Astrocyte of the hippocampus (primary cell): ENCODE data around the gene PTPRCAP.
"Not testable (repeated sequence)": the region's sequence is repeated elsewhere in the genome, so short reads cannot be mapped to it uniquely, and the experiment has no call there.

ENCODE experiments used
- DNase-seq: peaks from one replicate; pipeline ENCODE4 v3.0.0; 2011; ENCODE audit warnings: low read depth, low spot score

PTPRCAP gene

GRCh38 chr11:67437082-67437808 lies at the start of gene PTPRCAP:
Gene PTPRCAP, minus strand, starts transcription at chr11:67437682. Its CDS starts 63 bp downstream, at chr11:67437619.
- no peak for DNase-seq

- no peak for DNase-seq
Observed at GRCh38 chr11:67486481-67487195, 49.2 kb upstream of the PTPRCAP start.

GRCh38 chr11:67485873-67486361 lies 48.4 kb upstream of the PTPRCAP start:
- DNase-seq: not testable (repeated sequence)

- DNase-seq: no peak
Observed at GRCh38 chr11:67484847-67485311, 47.4 kb upstream of the PTPRCAP start.

GRCh38 chr11:67483831-67484665 lies 46.6 kb upstream of the PTPRCAP start:
- no peak for DNase-seq

GRCh38 chr11:67482827-67483798 lies 45.6 kb upstream of the PTPRCAP start, which contains the start of gene AIP:
Gene AIP, plus strand, starts transcription at chr11:67483026. Its CDS starts 133 bp downstream, at chr11:67483159.
- DNase-seq: peak; percentile 99

- no peak for DNase-seq
Observed at GRCh38 chr11:67482275-67482826, 44.9 kb upstream of the PTPRCAP start.

- DNase-seq: not testable (repeated sequence)
Observed at GRCh38 chr11:67477344-67478050, 40.0 kb upstream of the PTPRCAP start.

GRCh38 chr11:67476692-67477091 lies 39.2 kb upstream of the PTPRCAP start:
- DNase-seq: not testable (repeated sequence)

GRCh38 chr11:67472882-67473281 lies 35.4 kb upstream of the PTPRCAP start:
- no peak for DNase-seq

- no peak for DNase-seq
Observed at GRCh38 chr11:67470337-67471002, 33.0 kb upstream of the PTPRCAP start.

GRCh38 chr11:67469508-67469811 lies 32.0 kb upstream of the PTPRCAP start:
- no peak for DNase-seq

- DNase-seq: peak; percentile 97
Observed at GRCh38 chr11:67468759-67469507, 31.5 kb upstream of the PTPRCAP start, which contains the start of gene TMEM134. Gene TMEM134, minus strand, starts transcription at chr11:67469251. Its CDS starts 59 bp downstream, at chr11:67469192.

GRCh38 chr11:67468456-67468758 lies 30.9 kb upstream of the PTPRCAP start:
- no peak for DNase-seq

- DNase-seq: peak; percentile 75
Observed at GRCh38 chr11:67468056-67468455, 30.6 kb upstream of the PTPRCAP start.

- DNase-seq: no peak
Observed at GRCh38 chr11:67466962-67467771, 29.7 kb upstream of the PTPRCAP start.

GRCh38 chr11:67466367-67466766 lies 28.9 kb upstream of the PTPRCAP start:
- no peak for DNase-seq

GRCh38 chr11:67465530-67465929 lies 28.0 kb upstream of the PTPRCAP start:
- DNase-seq: not testable (repeated sequence)
